H9 (cell line): ENCODE measurements around the gene EFS. TPM values are rescaled to one million over a fixed set of nuclear protein-coding genes. Genes with fewer than 3 reads are reported as not detected.

Experiments used
- DNase-seq: peaks from one replicate; pipeline ENCODE4 v3.0.0-alpha.2; 2017
- H2AFZ ChIP-seq: one replicate; pipeline ENCODE4 v1.6.1; 2013; ENCODE audit warnings: mild to moderate bottlenecking, low read length, control low read depth, moderate library complexity
- H2AK5ac ChIP-seq: 2 replicates; pipeline ENCODE4 v1.6.1; 2013; ENCODE audit warnings: low read length, control low read depth, mixed read lengths; ENCODE audit not compliant: insufficient read length
- H2BK120ac ChIP-seq: one replicate; pipeline ENCODE4 v1.6.1; 2013; ENCODE audit warnings: low read depth, mild to moderate bottlenecking, low read length, control low read depth, inconsistent platforms; ENCODE audit not compliant: poor library complexity, severe bottlenecking
- H2BK12ac ChIP-seq: 2 replicates; pipeline ENCODE4 v1.6.1; 2013; ENCODE audit warnings: low read length, control low read depth, mixed read lengths, low read depth; ENCODE audit not compliant: insufficient read length
- H2BK15ac ChIP-seq: 2 replicates; pipeline ENCODE4 v1.6.1; 2013; ENCODE audit warnings: low read depth, low read length, control low read depth
- H2BK20ac ChIP-seq: one replicate; pipeline ENCODE4 v1.6.1; 2013; ENCODE audit warnings: low read depth, mild to moderate bottlenecking, low read length, control low read depth, inconsistent platforms; ENCODE audit not compliant: poor library complexity, severe bottlenecking
- H2BK5ac ChIP-seq: 2 replicates; pipeline ENCODE4 v1.6.1; 2013; ENCODE audit warnings: low read length, control low read depth, mixed read lengths; ENCODE audit not compliant: insufficient read length
- H3K14ac ChIP-seq: 2 replicates; pipeline ENCODE4 v1.6.1; 2013; ENCODE audit warnings: low read length, control low read depth; ENCODE audit not compliant: insufficient read depth
- H3K18ac ChIP-seq: 2 replicates; pipeline ENCODE4 v1.6.1; 2013; ENCODE audit warnings: low read depth, mild to moderate bottlenecking, mixed read lengths, low read length, control low read depth; ENCODE audit not compliant: insufficient read length
- H3K23ac ChIP-seq: 2 replicates; pipeline ENCODE4 v1.6.1; 2013; ENCODE audit warnings: low read length, control low read depth, mixed read lengths, low read depth; ENCODE audit not compliant: insufficient read length
- H3K23me2 ChIP-seq: 2 replicates; pipeline ENCODE4 v1.6.1; 2013; ENCODE audit warnings: low read depth, mild to moderate bottlenecking, mixed read lengths, low read length, control low read depth; ENCODE audit not compliant: insufficient read length, poor library complexity, severe bottlenecking
- H3K27ac ChIP-seq: 2 replicates; pipeline ENCODE4 v1.5.1; 2013; ENCODE audit warnings: low read length, control low read depth, mixed read lengths, low read depth; ENCODE audit not compliant: insufficient read length
- H3K27me3 ChIP-seq: 2 replicates; pipeline ENCODE4 v1.6.1; 2013; ENCODE audit warnings: low read length, control low read depth, inconsistent platforms; ENCODE audit not compliant: insufficient read depth
- H3K4ac ChIP-seq: 2 replicates; pipeline ENCODE4 v1.6.1; 2013; ENCODE audit warnings: low read depth, mild to moderate bottlenecking, control low read depth, inconsistent platforms, low read length, moderate library complexity
- H3K4me1 ChIP-seq: 2 replicates; pipeline ENCODE4 v1.6.1; 2013; ENCODE audit warnings: low read length, control low read depth, inconsistent platforms; ENCODE audit not compliant: insufficient read depth
- H3K4me2 ChIP-seq: 2 replicates; pipeline ENCODE4 v1.6.1; 2013; ENCODE audit warnings: low read length, control low read depth, mixed read lengths; ENCODE audit not compliant: insufficient read length, insufficient read depth
- H3K56ac ChIP-seq: 2 replicates; pipeline ENCODE4 v1.6.1; 2013; ENCODE audit warnings: low read depth, mild to moderate bottlenecking, mixed read lengths, low read length, control low read depth; ENCODE audit not compliant: insufficient read length
- H3K79me1 ChIP-seq: 2 replicates; pipeline ENCODE4 v1.6.1; 2013; ENCODE audit warnings: low read depth, mild to moderate bottlenecking, moderate library complexity, low read length, control low read depth, inconsistent platforms; ENCODE audit not compliant: insufficient read depth, poor library complexity, severe bottlenecking
- H3K79me2 ChIP-seq: 2 replicates; pipeline ENCODE4 v1.6.1; 2013; ENCODE audit warnings: low read length, control low read depth, inconsistent platforms; ENCODE audit not compliant: insufficient read depth
- H3K9ac ChIP-seq: 2 replicates; pipeline ENCODE4 v1.6.1; 2013; ENCODE audit warnings: low read length, control low read depth, mixed read lengths; ENCODE audit not compliant: insufficient read length; ENCODE audit errors: extremely low read depth
- H3K9me3 ChIP-seq: one replicate; pipeline ENCODE4 v1.6.1; 2013; ENCODE audit warnings: low read depth, low read length, inconsistent platforms; ENCODE audit not compliant: control insufficient read depth
- H3T11ph ChIP-seq: one replicate; pipeline ENCODE4 v1.6.1; 2013; ENCODE audit warnings: mild to moderate bottlenecking, low read length, control low read depth, inconsistent platforms
- H4K20me1 ChIP-seq: one replicate; pipeline ENCODE4 v1.6.1; 2013; ENCODE audit not compliant: control insufficient read depth, insufficient read length, insufficient read depth
- H4K5ac ChIP-seq: 2 replicates; pipeline ENCODE4 v1.6.1; 2013; ENCODE audit warnings: low read depth, mild to moderate bottlenecking, mixed read lengths, low read length, control low read depth; ENCODE audit not compliant: insufficient read length
- H4K8ac ChIP-seq: replicated peaks from 2 replicates; pipeline ENCODE4 v1.6.1; 2013; ENCODE audit warnings: low read length, control low read depth, mixed read lengths, low read depth; ENCODE audit not compliant: insufficient read length
- H4K91ac ChIP-seq: 2 replicates; pipeline ENCODE4 v1.6.1; 2013; ENCODE audit warnings: low read depth, mild to moderate bottlenecking, moderate library complexity, mixed read lengths, low read length, control low read depth; ENCODE audit not compliant: insufficient read length
- H3K27ac Mint-ChIP-seq, 3 experiments: 2 replicates in 2 of 3; 3 replicates in 1 of 3; pipeline ENCODE4 v1.8.0; 2020 to 2021; ENCODE audit warnings: mixed read lengths in 3 of 3, mild to moderate bottlenecking in 1 of 3, moderate library complexity in 1 of 3
- H3K27me3 Mint-ChIP-seq: 2 replicates; pipeline ENCODE4 v1.8.0; 2021; ENCODE audit warnings: low read depth, mild to moderate bottlenecking, moderate library complexity, mixed read lengths
- H3K36me3 Mint-ChIP-seq, 3 experiments: 2 replicates in 2 of 3; 3 replicates in 1 of 3; pipeline ENCODE4 v1.8.0; 2020 to 2021; ENCODE audit warnings: low read depth in 3 of 3, mixed read lengths in 3 of 3; ENCODE audit not compliant: insufficient read depth in 1 of 3
- H3K4me1 Mint-ChIP-seq, 2 experiments: 2 replicates each; pipeline ENCODE4 v1.8.0; 2020; ENCODE audit warnings: mixed read lengths in 2 of 2
- H3K4me3 Mint-ChIP-seq, 2 experiments: 2 replicates in 1 of 2; 3 replicates in 1 of 2; pipeline ENCODE4 v1.8.0; 2020 to 2021; ENCODE audit warnings: mild to moderate bottlenecking in 2 of 2, mixed read lengths in 2 of 2, moderate library complexity in 1 of 2
- H3K9me3 Mint-ChIP-seq, 2 experiments: 2 replicates in 1 of 2; 3 replicates in 1 of 2; pipeline ENCODE4 v1.8.0; 2020; ENCODE audit warnings: mild to moderate bottlenecking in 2 of 2, mixed read lengths in 2 of 2, moderate library complexity in 1 of 2
- WGBS: extraction: QIAGEN DNeasy Blood & Tissue Kit; methylation state at CpG from one replicate; pipeline ENCODE4 v1.1.7; 2013; ENCODE audit warnings: missing lambda C conversion rate, low lambda C conversion rate, mixed read lengths; ENCODE audit not compliant: insufficient read length; ENCODE audit errors: extremely low coverage; 5-methylcytosine and 5-hydroxymethylcytosine counted together
- total RNA-seq: library from RNA; stranded (reverse); gene quantifications from 2 replicates; pipeline ENCODE4 v1.2.1, GENCODE V29; 2021
- TF ChIP-seq, protein P1 (sequence below): fragments of 200-600 bp; sonication (generic); conservative IDR thresholded peaks from 3 replicates; pipeline ENCODE4 v1.8.0; 2021; ENCODE audit warnings: antibody characterized with exemption, mild to moderate bottlenecking

The EFS gene
- total RNA-seq, 1 experiment from 2014 or later: 32.1 TPM

DNA sequence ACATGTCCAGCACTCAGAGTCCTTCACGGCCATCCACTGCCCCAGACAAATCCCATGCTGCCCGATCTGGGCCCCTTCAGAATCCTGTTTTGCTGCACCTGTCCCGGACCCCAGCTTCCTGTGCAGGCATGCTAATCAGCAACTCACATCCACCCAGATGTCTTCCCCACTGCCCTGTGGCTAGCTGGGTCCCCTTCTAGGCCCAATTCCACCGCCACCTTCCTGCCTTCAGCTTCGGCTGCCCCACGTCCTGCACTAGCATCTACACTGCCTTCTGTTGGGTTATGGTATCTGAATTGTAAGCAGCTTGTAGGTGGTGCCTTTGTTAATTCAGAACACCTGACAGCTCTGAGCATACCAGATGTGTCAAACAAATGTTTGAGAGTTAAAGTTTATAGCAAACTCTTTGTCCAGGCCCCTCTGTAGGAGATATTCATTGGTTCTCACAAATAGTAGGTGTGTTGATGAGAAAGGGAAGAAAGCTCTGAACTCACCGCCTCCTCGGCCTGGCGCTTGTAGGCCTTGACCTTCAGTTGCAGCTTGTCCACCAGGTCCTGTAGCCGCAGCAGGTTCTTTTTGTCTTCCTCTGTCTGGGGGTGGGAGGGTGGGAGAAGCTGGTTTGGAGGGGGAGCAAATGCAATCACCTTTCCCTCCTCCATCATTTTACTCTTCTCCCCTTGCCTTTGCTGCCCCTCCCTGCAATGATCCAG lies 17.9 kb upstream of the EFS start:
- peaks cover 58% of the 10 kb centered on the region for H3K27me3 Mint-ChIP-seq
- no peak for DNase-seq
- Histone ChIP-seq H3K18ac (no peak overlapping the region), H3T11ph (no peak overlapping the region), H4K5ac (no peak overlapping the region), H3K14ac (no peak overlapping the region), H3K27me3 (no peaks in the 10 kb centered on the region), H4K20me1 (no peaks in the 10 kb centered on the region), H3K23ac (no peak overlapping the region), H2BK15ac (no peak overlapping the region), H2BK12ac (no peak overlapping the region), H3K9me3 (no peaks in the 10 kb centered on the region), H3K4ac (no peak overlapping the region), H3K56ac (no peak overlapping the region), H4K91ac (no peak overlapping the region), H2BK20ac (no peak overlapping the region), H3K79me2 (no peaks in the 10 kb centered on the region), H2BK5ac (no peak overlapping the region), H4K8ac (no peak overlapping the region), H2BK120ac (no peak overlapping the region), H3K4me1 (no peaks in the 10 kb centered on the region), H3K23me2 (no peaks in the 10 kb centered on the region), H3K27ac (no peak overlapping the region), H3K4me2 (no peak overlapping the region), H2AK5ac (no peak overlapping the region), H3K9ac (no peak overlapping the region), H3K79me1 (no peaks in the 10 kb centered on the region), H2AFZ (no peak overlapping the region)
- no peaks in the 10 kb centered on the region; a peak in 1 of 7 replicates for H3K36me3 Mint-ChIP-seq
- TF ChIP-seq, protein P1, sequence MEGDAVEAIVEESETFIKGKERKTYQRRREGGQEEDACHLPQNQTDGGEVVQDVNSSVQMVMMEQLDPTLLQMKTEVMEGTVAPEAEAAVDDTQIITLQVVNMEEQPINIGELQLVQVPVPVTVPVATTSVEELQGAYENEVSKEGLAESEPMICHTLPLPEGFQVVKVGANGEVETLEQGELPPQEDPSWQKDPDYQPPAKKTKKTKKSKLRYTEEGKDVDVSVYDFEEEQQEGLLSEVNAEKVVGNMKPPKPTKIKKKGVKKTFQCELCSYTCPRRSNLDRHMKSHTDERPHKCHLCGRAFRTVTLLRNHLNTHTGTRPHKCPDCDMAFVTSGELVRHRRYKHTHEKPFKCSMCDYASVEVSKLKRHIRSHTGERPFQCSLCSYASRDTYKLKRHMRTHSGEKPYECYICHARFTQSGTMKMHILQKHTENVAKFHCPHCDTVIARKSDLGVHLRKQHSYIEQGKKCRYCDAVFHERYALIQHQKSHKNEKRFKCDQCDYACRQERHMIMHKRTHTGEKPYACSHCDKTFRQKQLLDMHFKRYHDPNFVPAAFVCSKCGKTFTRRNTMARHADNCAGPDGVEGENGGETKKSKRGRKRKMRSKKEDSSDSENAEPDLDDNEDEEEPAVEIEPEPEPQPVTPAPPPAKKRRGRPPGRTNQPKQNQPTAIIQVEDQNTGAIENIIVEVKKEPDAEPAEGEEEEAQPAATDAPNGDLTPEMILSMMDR: no peak
- H3K4me1 Mint-ChIP-seq: peaks cover 2 to 5% of the 10 kb centered on the region in 2 experiments
- WGBS: no CpG with 5 or more reads among the region's 10 CpGs
- no peaks in the 10 kb centered on the region for H3K9me3 Mint-ChIP-seq
- no peak overlapping the region for H3K4me3 Mint-ChIP-seq
- H3K27ac Mint-ChIP-seq: no peak overlapping the region
